Activated naive CD8-positive, alpha-beta T cell (primary cell): Measurements from ENCODE around the gene CDH13.

ENCODE experiments used
- H3K27ac Mint-ChIP-seq: one replicate; pipeline ENCODE4 v1.8.0; 2021; ENCODE audit warnings: mixed read lengths
- H3K27me3 Mint-ChIP-seq: one replicate; pipeline ENCODE4 v1.8.0; 2021; ENCODE audit warnings: mixed read lengths
- H3K36me3 Mint-ChIP-seq: one replicate; pipeline ENCODE4 v1.8.0; 2021; ENCODE audit warnings: mixed read lengths
- H3K4me1 Mint-ChIP-seq: one replicate; pipeline ENCODE4 v1.8.0; 2021; ENCODE audit warnings: low read depth, mixed read lengths
- H3K4me3 Mint-ChIP-seq: one replicate; pipeline ENCODE4 v1.8.0; 2021; ENCODE audit warnings: mild to moderate bottlenecking, mixed read lengths
- H3K9me3 Mint-ChIP-seq: one replicate; pipeline ENCODE4 v1.8.0; 2021; ENCODE audit warnings: low read depth, mixed read lengths

CDH13 gene

GRCh38 chr16:83510906-83511305 is 884.1 kb downstream of the CDH13 start:
- H3K27ac Mint-ChIP-seq: no peak overlapping the region

DNA sequence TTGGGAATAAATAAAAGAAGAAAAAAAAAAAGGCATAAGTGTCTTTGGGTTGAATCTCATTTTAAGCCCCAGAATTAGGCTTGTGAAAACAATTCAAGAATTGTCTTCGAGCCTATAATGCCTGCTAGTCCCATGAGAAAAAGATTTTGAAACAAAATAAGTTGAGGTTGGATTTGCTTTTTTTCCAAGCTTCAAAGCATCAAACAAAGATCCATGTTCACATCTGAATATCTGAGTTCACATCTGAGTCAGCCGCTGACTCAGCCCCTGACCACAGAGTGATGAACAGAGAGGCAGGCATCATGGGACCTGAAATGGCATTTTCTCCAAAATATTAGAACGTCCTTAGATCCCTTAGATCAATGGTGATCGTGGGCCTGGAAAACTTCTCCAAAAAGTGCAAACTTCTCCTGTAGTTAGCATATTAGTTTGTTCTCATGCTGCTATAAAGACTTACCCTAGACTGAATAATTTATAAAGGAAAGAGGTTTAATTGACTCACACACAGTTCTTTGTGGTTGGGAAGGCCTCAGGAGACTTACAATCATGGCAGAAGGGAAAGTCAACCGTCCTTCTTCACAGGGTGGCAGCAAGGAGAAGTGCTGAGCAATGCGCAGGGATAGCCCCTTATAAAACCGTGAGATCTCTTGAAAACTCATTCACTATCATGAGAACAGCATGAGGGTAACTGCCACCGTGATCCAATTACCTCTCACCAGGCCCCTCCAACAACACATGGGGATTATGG is 886.4 kb downstream of the CDH13 start:
- Mint-ChIP-seq H3K27ac (no peak overlapping the region), H3K4me1 (no peaks in the 10 kb centered on the region), H3K4me3 (no peak overlapping the region), H3K9me3 (peaks cover 3% of the 10 kb centered on the region), H3K36me3 (no peaks in the 10 kb centered on the region), H3K27me3 (no peaks in the 10 kb centered on the region)

More at GRCh38 chr16:83510906-83511305, 884.1 kb downstream of the CDH13 start:
- Mint-ChIP-seq H3K36me3 (no peaks in the 10 kb centered on the region), H3K4me3 (no peak overlapping the region), H3K9me3 (no peaks in the 10 kb centered on the region), H3K4me1 (no peaks in the 10 kb centered on the region), H3K27me3 (no peaks in the 10 kb centered on the region)

DNA sequence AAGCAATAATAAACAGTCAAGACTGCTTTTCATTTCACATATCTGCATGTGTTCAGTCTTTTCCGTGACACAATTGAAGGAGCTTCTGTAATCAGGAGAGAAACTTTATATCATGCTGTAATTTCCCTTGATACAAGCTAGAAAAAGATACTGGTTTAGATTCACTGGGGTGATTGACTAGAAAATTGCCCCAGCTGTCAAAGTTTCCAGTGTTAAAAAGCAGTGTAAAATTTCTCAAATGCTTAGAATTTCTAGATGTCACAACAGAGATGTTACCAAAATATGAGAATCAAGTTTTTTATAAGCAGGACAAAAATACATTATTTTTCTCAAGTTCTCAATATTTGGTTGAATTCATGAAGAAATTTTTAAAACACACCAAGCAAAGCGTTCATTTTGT is 888.6 kb downstream of the CDH13 start:
- Mint-ChIP-seq H3K4me1 (no peaks in the 10 kb centered on the region), H3K36me3 (no peaks in the 10 kb centered on the region), H3K27me3 (no peaks in the 10 kb centered on the region), H3K27ac (no peak overlapping the region), H3K9me3 (peaks cover 3% of the 10 kb centered on the region), H3K4me3 (no peak overlapping the region)

GRCh38 chr16:83516931-83517330 is 890.2 kb downstream of the CDH13 start:
- Mint-ChIP-seq H3K27me3 (no peaks in the 10 kb centered on the region), H3K27ac (no peak overlapping the region), H3K9me3 (peaks cover 3% of the 10 kb centered on the region), H3K4me3 (no peak overlapping the region), H3K4me1 (no peaks in the 10 kb centered on the region), H3K36me3 (no peaks in the 10 kb centered on the region)

GRCh38 chr16:83517398-83517797 is 890.6 kb downstream of the CDH13 start:
- peaks cover 3% of the 10 kb centered on the region for H3K9me3 Mint-ChIP-seq
- H3K4me1 Mint-ChIP-seq: no peaks in the 10 kb centered on the region
- H3K27me3 Mint-ChIP-seq: no peaks in the 10 kb centered on the region
- no peak overlapping the region for H3K27ac Mint-ChIP-seq
- H3K36me3 Mint-ChIP-seq: no peaks in the 10 kb centered on the region
- no peak overlapping the region for H3K4me3 Mint-ChIP-seq

GRCh38 chr16:83520596-83520995 is 893.8 kb downstream of the CDH13 start:
- no peak overlapping the region for H3K4me3 Mint-ChIP-seq
- no peaks in the 10 kb centered on the region for H3K27me3 Mint-ChIP-seq
- peaks cover 3% of the 10 kb centered on the region for H3K9me3 Mint-ChIP-seq
- H3K36me3 Mint-ChIP-seq: no peaks in the 10 kb centered on the region
- no peaks in the 10 kb centered on the region for H3K4me1 Mint-ChIP-seq
- no peak overlapping the region for H3K27ac Mint-ChIP-seq

- H3K4me1 Mint-ChIP-seq: no peaks in the 10 kb centered on the region
- peaks cover 2% of the 10 kb centered on the region for H3K9me3 Mint-ChIP-seq
- no peak overlapping the region for H3K27ac Mint-ChIP-seq
- no peaks in the 10 kb centered on the region for H3K36me3 Mint-ChIP-seq
- H3K4me3 Mint-ChIP-seq: no peak overlapping the region
- no peaks in the 10 kb centered on the region for H3K27me3 Mint-ChIP-seq
These were observed 903.5 kb downstream of the CDH13 start for GRCh38 chr16:83530293-83530692.

DNA sequence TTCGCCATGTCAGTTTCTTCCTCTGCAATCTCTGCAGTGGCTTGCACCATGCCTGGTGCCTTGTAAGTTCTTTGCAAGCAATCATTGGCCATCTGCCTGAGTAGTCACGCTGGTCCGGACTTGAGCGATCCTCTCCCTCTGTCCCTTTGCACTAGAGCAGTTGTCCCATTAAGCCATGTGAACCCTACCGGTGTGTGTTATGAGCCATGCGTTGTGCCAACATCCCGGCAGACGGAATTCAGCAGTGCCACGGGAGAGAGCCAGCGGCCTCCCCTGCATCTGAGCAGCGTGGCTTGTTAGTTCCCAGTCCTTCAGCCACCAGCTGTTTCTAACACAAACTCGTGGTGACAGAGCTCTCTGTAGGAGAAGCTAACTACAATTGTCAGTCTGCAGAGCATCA is 905.9 kb downstream of the CDH13 start:
- no peaks in the 10 kb centered on the region for H3K27me3 Mint-ChIP-seq
- peaks cover 5% of the 10 kb centered on the region for H3K9me3 Mint-ChIP-seq
- H3K36me3 Mint-ChIP-seq: no peaks in the 10 kb centered on the region
- H3K4me3 Mint-ChIP-seq: no peak overlapping the region
- no peaks in the 10 kb centered on the region for H3K4me1 Mint-ChIP-seq
- H3K27ac Mint-ChIP-seq: no peak overlapping the region

DNA sequence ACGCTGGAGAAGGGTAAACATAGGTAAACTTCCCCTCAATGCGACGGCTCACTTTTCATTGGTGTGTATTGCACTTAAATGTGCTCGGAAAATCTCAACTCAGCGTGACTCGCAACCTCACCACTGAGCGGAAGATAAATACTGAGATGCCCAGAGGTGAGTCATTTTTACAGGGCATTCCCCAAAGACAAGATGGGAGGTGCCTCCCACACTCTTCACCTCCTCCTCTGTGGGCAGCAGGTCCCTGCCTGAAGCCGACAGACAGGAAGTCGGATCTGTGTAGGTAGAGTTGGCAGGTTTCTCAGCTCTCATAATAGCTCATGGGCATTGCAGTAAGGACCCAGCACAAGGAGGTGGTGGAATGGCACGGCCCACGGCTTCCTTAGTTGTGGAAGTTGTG is 906.4 kb downstream of the CDH13 start:
- Mint-ChIP-seq H3K9me3 (peaks cover 5% of the 10 kb centered on the region), H3K36me3 (no peaks in the 10 kb centered on the region), H3K4me3 (no peak overlapping the region), H3K27ac (no peak overlapping the region), H3K27me3 (no peaks in the 10 kb centered on the region), H3K4me1 (no peaks in the 10 kb centered on the region)

DNA sequence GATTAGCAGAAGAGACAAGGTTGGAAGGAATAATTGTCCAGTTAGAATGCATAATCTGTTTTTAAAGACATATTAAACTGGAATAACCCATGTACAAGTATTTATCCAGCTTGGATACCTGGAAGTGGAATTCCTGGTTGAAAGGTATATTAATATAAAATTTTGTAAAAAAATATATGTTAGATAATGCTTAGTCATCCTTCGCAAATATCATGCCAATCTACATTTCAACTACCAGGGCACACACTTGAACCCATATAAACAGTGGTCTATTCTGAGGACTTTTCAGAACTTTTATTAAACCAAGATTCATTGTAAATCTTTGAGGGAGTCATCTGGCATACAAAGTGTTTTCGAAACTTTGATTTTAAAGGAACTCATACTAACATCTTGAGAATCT is 911.9 kb downstream of the CDH13 start:
- H3K9me3 Mint-ChIP-seq: peaks cover 5% of the 10 kb centered on the region
- no peaks in the 10 kb centered on the region for H3K36me3 Mint-ChIP-seq

GRCh38 chr16:83539736-83540490 is 913.1 kb downstream of the CDH13 start:
- Mint-ChIP-seq H3K9me3 (peaks cover 5% of the 10 kb centered on the region), H3K27me3 (no peaks in the 10 kb centered on the region), H3K4me3 (no peak overlapping the region), H3K4me1 (no peaks in the 10 kb centered on the region), H3K36me3 (no peaks in the 10 kb centered on the region), H3K27ac (no peak overlapping the region)

More for the DNA sequence above, 911.9 kb downstream of the CDH13 start:
- H3K27me3 Mint-ChIP-seq: no peaks in the 10 kb centered on the region
- H3K27ac Mint-ChIP-seq: no peak overlapping the region
- H3K4me1 Mint-ChIP-seq: no peaks in the 10 kb centered on the region
- no peak overlapping the region for H3K4me3 Mint-ChIP-seq

DNA sequence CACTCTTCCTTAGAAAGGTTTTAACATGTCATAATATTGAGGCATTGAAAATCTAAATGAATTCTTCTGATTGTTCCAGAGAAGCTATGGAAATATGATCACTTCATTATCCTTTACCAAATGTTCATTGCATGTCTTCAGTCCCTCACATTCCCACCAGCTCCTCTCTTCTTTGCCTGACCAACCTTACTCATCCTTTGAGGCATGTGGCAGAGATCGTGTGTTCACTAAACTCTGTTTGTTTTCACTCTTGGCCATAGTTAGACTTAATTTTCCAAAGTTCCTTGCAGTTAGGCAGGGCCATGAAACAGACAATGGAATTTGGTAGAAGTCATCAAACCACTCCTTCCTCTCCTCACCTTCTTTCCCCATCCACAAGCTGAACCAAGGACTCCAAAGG is 914.5 kb downstream of the CDH13 start:
- no peaks in the 10 kb centered on the region for H3K9me3 Mint-ChIP-seq
- no peak overlapping the region for H3K27ac Mint-ChIP-seq
- H3K27me3 Mint-ChIP-seq: no peaks in the 10 kb centered on the region
- H3K36me3 Mint-ChIP-seq: no peaks in the 10 kb centered on the region
- H3K4me3 Mint-ChIP-seq: no peak overlapping the region
- no peaks in the 10 kb centered on the region for H3K4me1 Mint-ChIP-seq

GRCh38 chr16:83542491-83542890 is 915.7 kb downstream of the CDH13 start:
- H3K36me3 Mint-ChIP-seq: no peaks in the 10 kb centered on the region
- H3K27ac Mint-ChIP-seq: no peak overlapping the region
- no peaks in the 10 kb centered on the region for H3K9me3 Mint-ChIP-seq
- peaks cover 2% of the 10 kb centered on the region for H3K27me3 Mint-ChIP-seq
- no peak overlapping the region for H3K4me3 Mint-ChIP-seq
- no peaks in the 10 kb centered on the region for H3K4me1 Mint-ChIP-seq

DNA sequence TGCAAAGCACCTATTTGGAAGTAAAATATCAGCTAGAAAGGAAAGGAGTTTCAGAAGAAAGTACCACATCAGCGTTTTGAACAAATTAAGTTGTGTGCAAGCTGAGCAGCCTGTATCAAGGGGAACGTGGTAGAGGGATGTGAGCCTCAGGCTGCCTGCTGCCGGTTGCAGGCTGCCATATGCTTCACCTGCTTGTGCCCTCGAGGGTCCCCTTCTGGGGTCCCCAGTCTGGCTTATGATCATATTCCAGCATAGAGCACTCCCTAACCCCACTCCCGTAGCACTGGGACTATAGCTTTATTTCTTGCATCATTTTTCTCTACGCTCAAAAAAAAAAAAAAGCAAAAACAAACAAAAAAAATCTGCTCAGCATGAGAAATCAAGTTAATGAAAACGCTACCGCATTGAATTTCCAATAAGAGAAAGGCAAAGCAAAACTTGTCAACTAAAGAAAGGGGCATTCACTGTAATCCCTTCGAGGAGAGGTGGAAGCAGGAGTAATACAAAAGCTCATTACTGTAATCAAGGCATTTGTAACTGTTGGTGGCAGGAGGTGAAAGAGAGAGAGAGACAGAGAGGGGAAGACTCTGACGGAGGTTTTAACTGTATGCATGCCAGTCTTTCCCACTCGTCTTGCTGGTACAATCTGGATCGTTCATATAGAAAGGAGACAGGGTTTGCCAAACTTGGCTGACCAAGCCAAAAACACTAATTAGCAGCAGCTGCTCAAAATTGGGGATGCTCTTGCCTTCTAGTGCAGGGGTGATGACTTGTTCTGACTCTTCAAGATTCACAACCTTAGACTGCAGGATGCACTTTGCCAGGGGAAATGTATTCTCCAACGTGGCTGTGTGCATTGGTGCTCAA is 922.8 kb downstream of the CDH13 start:
- peaks cover 2% of the 10 kb centered on the region for H3K27me3 Mint-ChIP-seq
- no peaks in the 10 kb centered on the region for H3K4me1 Mint-ChIP-seq
- H3K9me3 Mint-ChIP-seq: peaks cover 5% of the 10 kb centered on the region
- H3K36me3 Mint-ChIP-seq: no peaks in the 10 kb centered on the region
- H3K27ac Mint-ChIP-seq: no peak overlapping the region
- H3K4me3 Mint-ChIP-seq: no peak overlapping the region

DNA sequence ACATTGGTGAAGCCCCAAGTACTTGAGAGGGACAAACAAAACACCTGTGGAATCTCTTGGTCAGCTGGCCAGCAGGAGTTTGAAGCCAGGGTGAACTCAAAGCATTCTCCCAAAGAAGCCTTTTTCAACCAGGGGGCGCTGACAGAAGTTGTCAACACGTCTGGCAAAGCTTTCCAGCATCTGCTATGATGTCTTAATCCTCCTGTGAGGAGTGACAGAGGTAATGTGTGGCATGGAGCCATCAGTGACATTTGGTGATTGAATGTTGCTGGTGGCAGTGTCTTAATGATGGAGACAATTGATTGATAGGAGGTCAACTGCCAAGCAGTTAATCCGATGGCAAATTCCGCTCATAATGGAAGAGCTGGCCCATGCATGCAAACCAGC is 923.4 kb downstream of the CDH13 start:
- Mint-ChIP-seq H3K27me3 (peaks cover 2% of the 10 kb centered on the region), H3K4me1 (no peaks in the 10 kb centered on the region), H3K9me3 (peaks cover 5% of the 10 kb centered on the region), H3K4me3 (no peak overlapping the region), H3K36me3 (no peaks in the 10 kb centered on the region), H3K27ac (no peak overlapping the region)
